H4 (cell line): ENCODE results near the gene YIPF5. TPM values are rescaled to one million over a fixed set of nuclear protein-coding genes. Genes with fewer than 3 reads are reported as not detected.

ENCODE experiments used
- DNase-seq: peaks from one replicate; pipeline ENCODE4 v3.0.0-alpha.2; 2015; ENCODE audit warnings: low spot score
- total RNA-seq: library from RNA; depleted of rRNA; stranded (reverse); fragments of >200 nt; shearing (Covaris generic); gene quantifications from 2 replicates; pipeline ENCODE4 v1.2.3, GENCODE V29; 2014; rRNA removed

Gene YIPF5
- total RNA-seq, 1 experiment from 2014 or later = 116 TPM

DNA sequence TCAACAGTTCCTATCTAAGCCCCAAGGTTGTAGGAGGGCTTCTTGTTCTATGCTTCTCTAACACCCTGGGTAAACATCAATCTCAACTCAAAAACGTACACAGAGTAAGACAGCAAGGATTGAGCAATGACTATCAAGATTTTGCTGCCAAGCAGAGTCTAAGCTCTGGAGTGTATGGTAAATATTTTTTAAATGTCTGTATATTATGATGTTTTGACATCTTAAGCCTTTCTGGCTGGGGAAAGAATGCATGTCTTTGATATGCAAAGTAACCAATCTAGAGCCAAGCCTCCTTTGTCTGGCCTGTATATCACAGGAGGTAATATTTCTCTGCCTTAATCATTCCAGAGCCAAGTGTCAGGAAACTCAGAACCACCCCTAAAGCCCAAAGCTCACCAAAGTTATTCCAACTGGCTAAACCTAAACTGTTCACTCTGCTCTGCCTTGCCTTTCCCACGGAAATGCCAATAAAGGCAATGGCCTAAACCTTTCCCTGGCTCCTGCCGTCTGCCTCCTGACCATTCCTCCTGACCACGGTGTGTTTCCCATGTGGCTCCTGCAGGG lies 45.2 kb downstream of the YIPF5 start:
- no peak for DNase-seq

- no peak for DNase-seq
These were observed 47.8 kb downstream of the YIPF5 start for GRCh38 chr5:144122641-144123040.

DNA sequence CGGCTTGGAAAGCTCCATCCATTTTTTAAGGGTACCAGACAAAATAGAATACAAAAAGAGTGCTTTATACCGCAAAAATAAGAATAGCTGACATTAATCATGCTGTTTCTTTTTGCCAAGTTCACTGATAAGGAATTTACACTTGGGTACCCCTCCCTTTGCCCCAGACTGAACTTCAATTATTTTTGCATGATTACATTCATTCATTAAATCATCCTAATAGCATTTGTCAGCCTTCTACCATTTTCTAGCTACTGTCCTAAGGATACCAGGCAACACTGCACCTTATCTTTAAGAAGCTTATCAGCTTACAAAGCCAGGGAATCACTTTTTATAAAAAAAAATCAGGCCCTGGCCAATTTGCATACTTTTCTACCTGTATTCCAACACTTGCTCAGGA lies 48.4 kb downstream of the YIPF5 start:
- DNase-seq = no peak

DNA sequence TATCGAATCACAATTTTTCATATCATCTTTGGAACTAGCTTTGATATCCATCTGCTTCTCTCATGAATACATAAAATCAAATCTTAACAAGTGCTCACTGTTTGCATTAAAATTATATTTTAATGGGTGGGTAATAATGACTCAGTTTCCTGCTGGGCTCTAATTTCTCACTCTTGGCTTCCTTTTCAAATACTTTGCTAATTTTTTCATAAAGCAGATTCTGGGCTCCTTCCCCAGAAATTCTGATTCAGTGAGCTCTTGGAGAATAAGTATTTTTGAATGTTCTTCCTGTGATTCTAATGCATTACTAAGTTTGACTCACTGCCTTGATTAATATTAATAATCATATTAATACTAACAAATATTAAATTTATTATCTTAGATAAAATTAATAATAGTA lies 48.9 kb downstream of the YIPF5 start:
- no peak for DNase-seq

DNA sequence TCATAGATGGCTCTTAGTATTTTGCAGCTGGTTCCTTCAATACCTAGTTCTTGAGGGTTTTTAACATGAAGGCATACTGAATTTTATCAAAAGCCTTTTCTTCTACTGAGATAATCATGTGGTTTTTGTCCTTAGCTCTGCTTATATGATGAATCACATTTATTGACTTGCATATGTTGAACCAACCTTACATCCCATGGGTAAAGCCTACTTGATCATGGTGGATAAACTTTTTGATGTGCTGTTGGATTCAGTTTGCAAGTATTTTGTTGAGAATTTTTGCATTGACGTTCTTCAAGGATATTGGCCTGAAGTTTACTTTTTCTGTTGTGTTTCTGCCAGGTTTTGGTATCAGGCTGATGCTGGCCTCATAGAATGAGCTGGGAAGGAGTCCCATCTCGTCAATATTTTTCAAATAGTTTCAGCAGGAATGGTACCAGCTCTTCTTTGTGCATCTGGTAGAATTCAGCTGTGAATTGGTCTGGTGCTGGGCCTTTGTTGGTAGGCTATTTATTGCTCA lies 49.7 kb downstream of the YIPF5 start:
- DNase-seq = no peak

- no peak for DNase-seq
These were observed 53.0 kb downstream of the YIPF5 start for GRCh38 chr5:144117412-144117811.

DNA sequence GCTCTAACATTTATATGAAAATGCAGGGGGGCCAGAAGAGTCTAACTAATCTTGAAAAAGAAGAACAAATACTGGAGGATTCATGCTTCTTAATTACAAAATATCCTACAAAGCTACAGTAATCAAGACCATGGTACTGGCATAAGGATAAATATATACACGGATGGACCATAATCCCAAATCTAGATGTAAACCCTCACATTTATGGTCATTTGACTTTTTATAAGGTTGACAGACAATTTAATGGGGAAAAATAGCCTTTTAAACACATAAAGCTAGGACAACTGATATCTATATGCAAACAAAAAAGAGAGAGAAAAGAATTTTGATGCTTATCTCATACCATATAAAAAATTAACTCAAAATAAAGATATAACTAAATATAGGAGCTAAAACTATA lies 55.9 kb downstream of the YIPF5 start:
- no peak for DNase-seq

Other genes with a start within 250 kb of the YIPF5 start
- gene KCTD16, start 214 bp upstream of the YIPF5 start, total RNA-seq = 0.21 and 0.37 TPM in 2 replicates